ENCODE results near the gene PRKCA.

PRKCA gene

GRCh38 chr17:66814026-66814425, 511.6 kb downstream of the PRKCA start:
- TF ChIP-seq TAF1 (IDR thresholded peaks at IDR 0.05; ENCODE audit: low read depth): no peak
- TF ChIP-seq RAD21 (IDR thresholded peaks at IDR 0.05; ENCODE audit: low read depth): no peak
- TF ChIP-seq YY1 (IDR thresholded peaks at IDR 0.05; ENCODE audit: low read depth): no peak
- TF ChIP-seq TCF12 (IDR thresholded peaks at IDR 0.05; ENCODE audit: low read depth): no peak
- TF ChIP-seq, protein P1, sequence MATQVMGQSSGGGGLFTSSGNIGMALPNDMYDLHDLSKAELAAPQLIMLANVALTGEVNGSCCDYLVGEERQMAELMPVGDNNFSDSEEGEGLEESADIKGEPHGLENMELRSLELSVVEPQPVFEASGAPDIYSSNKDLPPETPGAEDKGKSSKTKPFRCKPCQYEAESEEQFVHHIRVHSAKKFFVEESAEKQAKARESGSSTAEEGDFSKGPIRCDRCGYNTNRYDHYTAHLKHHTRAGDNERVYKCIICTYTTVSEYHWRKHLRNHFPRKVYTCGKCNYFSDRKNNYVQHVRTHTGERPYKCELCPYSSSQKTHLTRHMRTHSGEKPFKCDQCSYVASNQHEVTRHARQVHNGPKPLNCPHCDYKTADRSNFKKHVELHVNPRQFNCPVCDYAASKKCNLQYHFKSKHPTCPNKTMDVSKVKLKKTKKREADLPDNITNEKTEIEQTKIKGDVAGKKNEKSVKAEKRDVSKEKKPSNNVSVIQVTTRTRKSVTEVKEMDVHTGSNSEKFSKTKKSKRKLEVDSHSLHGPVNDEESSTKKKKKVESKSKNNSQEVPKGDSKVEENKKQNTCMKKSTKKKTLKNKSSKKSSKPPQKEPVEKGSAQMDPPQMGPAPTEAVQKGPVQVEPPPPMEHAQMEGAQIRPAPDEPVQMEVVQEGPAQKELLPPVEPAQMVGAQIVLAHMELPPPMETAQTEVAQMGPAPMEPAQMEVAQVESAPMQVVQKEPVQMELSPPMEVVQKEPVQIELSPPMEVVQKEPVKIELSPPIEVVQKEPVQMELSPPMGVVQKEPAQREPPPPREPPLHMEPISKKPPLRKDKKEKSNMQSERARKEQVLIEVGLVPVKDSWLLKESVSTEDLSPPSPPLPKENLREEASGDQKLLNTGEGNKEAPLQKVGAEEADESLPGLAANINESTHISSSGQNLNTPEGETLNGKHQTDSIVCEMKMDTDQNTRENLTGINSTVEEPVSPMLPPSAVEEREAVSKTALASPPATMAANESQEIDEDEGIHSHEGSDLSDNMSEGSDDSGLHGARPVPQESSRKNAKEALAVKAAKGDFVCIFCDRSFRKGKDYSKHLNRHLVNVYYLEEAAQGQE (IDR thresholded peaks at IDR 0.05; ENCODE audit: low read depth): no peak
- no peak for TF ChIP-seq NFIC (IDR thresholded peaks at IDR 0.05)
- TF ChIP-seq, protein P2, sequence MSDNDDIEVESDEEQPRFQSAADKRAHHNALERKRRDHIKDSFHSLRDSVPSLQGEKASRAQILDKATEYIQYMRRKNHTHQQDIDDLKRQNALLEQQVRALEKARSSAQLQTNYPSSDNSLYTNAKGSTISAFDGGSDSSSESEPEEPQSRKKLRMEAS (IDR thresholded peaks at IDR 0.05): no peak
- TF ChIP-seq EGR1 (IDR thresholded peaks at IDR 0.05): no peak
- TF ChIP-seq, protein P3, sequence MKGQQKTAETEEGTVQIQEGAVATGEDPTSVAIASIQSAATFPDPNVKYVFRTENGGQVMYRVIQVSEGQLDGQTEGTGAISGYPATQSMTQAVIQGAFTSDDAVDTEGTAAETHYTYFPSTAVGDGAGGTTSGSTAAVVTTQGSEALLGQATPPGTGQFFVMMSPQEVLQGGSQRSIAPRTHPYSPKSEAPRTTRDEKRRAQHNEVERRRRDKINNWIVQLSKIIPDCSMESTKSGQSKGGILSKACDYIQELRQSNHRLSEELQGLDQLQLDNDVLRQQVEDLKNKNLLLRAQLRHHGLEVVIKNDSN (IDR thresholded peaks at IDR 0.05): no peak
- TF ChIP-seq EP300 (IDR thresholded peaks at IDR 0.05; ENCODE audit: borderline replicate concordance): no peak
- no peak for TF ChIP-seq FOXM1 (IDR thresholded peaks at IDR 0.05; ENCODE audit: borderline replicate concordance, low read depth)
- TF ChIP-seq CREB1 (IDR thresholded peaks at IDR 0.05; ENCODE audit: low read depth): no peak
- TF ChIP-seq ZBTB7A (IDR thresholded peaks at IDR 0.05; ENCODE audit: low read depth): no peak
- TF ChIP-seq TEAD4 (IDR thresholded peaks at IDR 0.05): no peak
- TF ChIP-seq CEBPB (IDR thresholded peaks at IDR 0.05): no peak

GRCh38 chr17:66814570-66814969, 512.2 kb downstream of the PRKCA start:
- TF ChIP-seq, protein P1 (IDR thresholded peaks at IDR 0.05; ENCODE audit: low read depth): no peak

GRCh38 chr17:66817750-66818149, 515.3 kb downstream of the PRKCA start:
- TF ChIP-seq, protein P1 (IDR thresholded peaks at IDR 0.05; ENCODE audit: low read depth): no peak
- TF ChIP-seq, protein P3 (IDR thresholded peaks at IDR 0.05): no peak
- no peak for TF ChIP-seq EP300 (IDR thresholded peaks at IDR 0.05; ENCODE audit: borderline replicate concordance)
- no peak for TF ChIP-seq FOXM1 (IDR thresholded peaks at IDR 0.05; ENCODE audit: borderline replicate concordance, low read depth)
- no peak for TF ChIP-seq TAF1 (IDR thresholded peaks at IDR 0.05; ENCODE audit: low read depth)
- no peak for TF ChIP-seq RAD21 (IDR thresholded peaks at IDR 0.05; ENCODE audit: low read depth)
- no peak for TF ChIP-seq ZBTB7A (IDR thresholded peaks at IDR 0.05; ENCODE audit: low read depth)
- no peak for TF ChIP-seq TEAD4 (IDR thresholded peaks at IDR 0.05)
- no peak for TF ChIP-seq CEBPB (IDR thresholded peaks at IDR 0.05)
- no peak for TF ChIP-seq YY1 (IDR thresholded peaks at IDR 0.05; ENCODE audit: low read depth)
- TF ChIP-seq, protein P2 (IDR thresholded peaks at IDR 0.05): no peak
- no peak for TF ChIP-seq TCF12 (IDR thresholded peaks at IDR 0.05; ENCODE audit: low read depth)

DNA sequence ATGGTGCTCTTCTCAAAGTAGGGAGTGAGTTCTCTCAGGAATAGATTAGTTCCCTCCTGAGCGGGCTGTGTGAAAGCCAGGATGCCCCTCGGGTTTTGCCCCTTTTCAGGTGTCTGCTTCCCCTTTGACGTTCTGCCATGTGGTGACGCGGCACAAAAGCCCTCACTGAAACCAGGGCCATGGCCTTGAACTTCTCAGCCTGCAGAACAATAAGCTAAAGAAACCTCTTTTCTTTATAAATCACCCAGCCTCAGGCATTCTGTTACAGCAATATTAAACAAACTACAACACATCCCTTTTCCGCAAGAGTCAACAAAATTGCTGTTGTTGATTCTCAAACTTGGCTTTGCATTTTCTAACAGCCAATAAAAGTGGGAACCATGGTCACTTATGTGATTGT, 517.1 kb downstream of the PRKCA start:
- TF ChIP-seq YY1 (IDR thresholded peaks at IDR 0.05; ENCODE audit: low read depth): no peak

DNA sequence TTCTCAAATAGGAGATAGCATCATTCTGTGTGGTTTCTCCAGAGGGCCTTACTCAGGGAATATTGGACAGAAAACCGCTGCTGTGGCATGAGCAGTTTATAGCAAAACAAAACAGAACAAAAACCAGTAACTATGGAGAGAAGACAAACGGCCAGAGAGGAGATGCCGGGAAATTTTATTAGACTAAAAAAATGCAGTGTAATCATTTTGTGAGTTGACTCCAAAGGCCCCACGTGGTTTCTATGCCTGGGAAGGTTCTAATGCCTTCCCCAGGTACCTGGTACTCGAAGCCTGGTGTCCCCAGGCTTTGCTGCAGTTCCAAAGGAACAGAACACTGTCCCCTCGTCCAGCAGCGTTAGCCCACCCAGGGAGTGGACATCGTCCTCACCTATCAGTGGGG, 519.6 kb downstream of the PRKCA start:
- TF ChIP-seq, protein P2 (IDR thresholded peaks at IDR 0.05): no peak
